ENCODE data around the gene UGT2B17. TPM values are rescaled to one million over a fixed set of nuclear protein-coding genes. Genes with fewer than 3 reads are reported as not detected.

The UGT2B17 gene
- total RNA-seq, 2 donors from 2014 or later = not detected

GRCh38 chr4:68599150-68599549, 23.0 kb upstream of the UGT2B17 start:
- Histone ChIP-seq H3K27ac (no peak overlapping the region), H3K4me1 (no peaks in the 10 kb centered on the region), H3K27me3 (no peaks in the 10 kb centered on the region), H3K9me3 (no peaks in the 10 kb centered on the region), H3K4me3 (no peak overlapping the region), H3K36me3 (no peaks in the 10 kb centered on the region)
- DNase-seq (ENCODE audit: low spot score) = no peak
- TF ChIP-seq CTCF (IDR thresholded peaks at IDR 0.05) = no peak

GRCh38 chr4:68597482-68597881, 21.4 kb upstream of the UGT2B17 start:
- Histone ChIP-seq H3K4me3 (no peak overlapping the region), H3K9me3 (no peaks in the 10 kb centered on the region), H3K27ac (no peak overlapping the region), H3K4me1 (no peaks in the 10 kb centered on the region), H3K27me3 (no peaks in the 10 kb centered on the region), H3K36me3 (no peaks in the 10 kb centered on the region)
- TF ChIP-seq CTCF (IDR thresholded peaks at IDR 0.05) = no peak
- no peak for DNase-seq (ENCODE audit: low spot score)

- Histone ChIP-seq H3K9me3 (no peaks in the 10 kb centered on the region), H3K27ac (no peak overlapping the region), H3K27me3 (no peaks in the 10 kb centered on the region), H3K4me1 (no peaks in the 10 kb centered on the region), H3K36me3 (no peaks in the 10 kb centered on the region), H3K4me3 (no peak overlapping the region)
- no peak for TF ChIP-seq CTCF (IDR thresholded peaks at IDR 0.05)
- DNase-seq (ENCODE audit: low spot score) = no peak
These were observed 18.6 kb upstream of the UGT2B17 start for GRCh38 chr4:68594678-68595077.

GRCh38 chr4:68593112-68593511, 17.0 kb upstream of the UGT2B17 start:
- Histone ChIP-seq H3K9me3 (no peaks in the 10 kb centered on the region), H3K36me3 (no peaks in the 10 kb centered on the region), H3K27me3 (no peaks in the 10 kb centered on the region), H3K4me1 (no peaks in the 10 kb centered on the region), H3K4me3 (no peak overlapping the region), H3K27ac (no peak overlapping the region)
- DNase-seq (ENCODE audit: low spot score) = no peak
- no peak for TF ChIP-seq CTCF (IDR thresholded peaks at IDR 0.05)

- H3K27ac ChIP-seq = no peak overlapping the region
- H3K9me3 ChIP-seq = no peaks in the 10 kb centered on the region
- TF ChIP-seq CTCF (IDR thresholded peaks at IDR 0.05) = no peak
- no peaks in the 10 kb centered on the region for H3K36me3 ChIP-seq
- no peaks in the 10 kb centered on the region for H3K27me3 ChIP-seq
- no peaks in the 10 kb centered on the region for H3K4me1 ChIP-seq
- DNase-seq (ENCODE audit: low spot score) = no peak
- no peak overlapping the region for H3K4me3 ChIP-seq
These were observed 16.6 kb upstream of the UGT2B17 start for GRCh38 chr4:68592673-68593072.

- no peaks in the 10 kb centered on the region for H3K27me3 ChIP-seq
- H3K27ac ChIP-seq = no peak overlapping the region
- no peak for TF ChIP-seq CTCF (IDR thresholded peaks at IDR 0.05)
- H3K9me3 ChIP-seq = no peaks in the 10 kb centered on the region
- no peak overlapping the region for H3K4me3 ChIP-seq
- no peaks in the 10 kb centered on the region for H3K4me1 ChIP-seq
- H3K36me3 ChIP-seq = no peaks in the 10 kb centered on the region
- no peak for DNase-seq (ENCODE audit: low spot score)
These were observed 15.1 kb upstream of the UGT2B17 start for GRCh38 chr4:68591204-68591603.
